ENCODE measurements around the gene CCL18. TPM values are rescaled to one million over a fixed set of nuclear protein-coding genes. Genes with fewer than 3 reads are reported as not detected.
"Not testable (repeated sequence)": the region's sequence is repeated elsewhere in the genome, so short reads cannot be mapped to it uniquely, and the experiment has no call there.

CCL18 gene

DNA sequence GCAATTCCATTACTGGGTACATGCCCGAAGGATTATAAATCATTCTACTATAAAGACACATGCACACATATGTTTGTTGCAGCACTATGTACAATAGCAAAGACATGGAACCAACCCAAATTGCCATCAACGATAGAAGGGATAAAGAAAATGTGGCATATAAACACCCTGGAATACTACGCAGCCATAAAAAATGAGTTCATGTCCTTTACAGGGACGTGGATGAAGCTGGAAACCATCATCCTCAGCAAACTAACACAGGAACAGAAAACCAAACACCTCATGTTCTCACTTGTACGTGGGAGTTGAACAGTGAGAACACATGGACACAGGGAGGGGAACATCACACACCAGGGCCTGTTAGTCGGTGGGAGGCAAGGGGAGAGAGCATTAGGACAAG is 57.0 kb downstream of the CCL18 start:
- H3K27me3 ChIP-seq (ENCODE audit: control insufficient read depth in 1 of 2, insufficient read depth in 1 of 2, low read length in 2 of 2); H2AFZ ChIP-seq (ENCODE audit: low read depth, low read length); H3K4ac ChIP-seq (ENCODE audit: low read depth in 1 of 2, low read length in 2 of 2); DNase-seq; H3K4me2 ChIP-seq (ENCODE audit: low read length, poor library complexity, severe bottlenecking); H3K79me1 ChIP-seq (replicated peaks; ENCODE audit: low read length, poor library complexity, severe bottlenecking); H3K4me1 ChIP-seq (ENCODE audit: control insufficient read depth, insufficient read depth, low read depth, low read length); H2BK12ac ChIP-seq (ENCODE audit: low read length in 2 of 2); H2BK5ac ChIP-seq (ENCODE audit: low read depth, low read length, poor library complexity, severe bottlenecking); H4K91ac ChIP-seq (ENCODE audit: low read length); H3K23ac ChIP-seq (ENCODE audit: low read length in 2 of 2); H2BK120ac ChIP-seq (ENCODE audit: low read depth, low read length); H3K36me3 ChIP-seq (ENCODE audit: control insufficient read depth in 1 of 2, insufficient read depth in 2 of 2, low read depth in 1 of 2, low read length in 2 of 2); H4K8ac ChIP-seq (ENCODE audit: low read length); H2AK5ac ChIP-seq (ENCODE audit: low read length, severe bottlenecking); H3K27ac ChIP-seq (ENCODE audit: low read length, poor library complexity, severe bottlenecking); H3K9ac ChIP-seq (ENCODE audit: low read length); H3K14ac ChIP-seq (ENCODE audit: low read length in 2 of 2); H3K4me3 ChIP-seq (ENCODE audit: insufficient read depth in 1 of 2, low read depth in 1 of 2, low read length in 2 of 2); H2BK15ac ChIP-seq (ENCODE audit: low read depth, poor library complexity, severe bottlenecking); H3K18ac ChIP-seq (ENCODE audit: low read depth in 1 of 2, low read length in 2 of 2): not testable (repeated sequence)
- WGBS = 78% methylated on average over 6 of the region's 6 CpGs
- H3K9me3 ChIP-seq (ENCODE audit: control insufficient read depth, low read length) = peaks cover 12% of the 10 kb centered on the region

Small RNA genes within 50 kb of the gene (small RNA-seq; reads per million reads assigned to genes)
- not detected for gene RN7SL301P (ENCODE audit: low read depth)

All from mesenchymal stem cell (in vitro differentiated cells and primary cell).